GM18511 (cell line): ENCODE data around the gene RAPGEF2.
"Not testable (repeated sequence)": the region's sequence is repeated elsewhere in the genome, so short reads cannot be mapped to it uniquely, and the experiment has no call there.

Experiments
- ATAC-seq: cut with Tn5 transposase; IDR thresholded peaks from one replicate; pipeline ENCODE4 v1.9.1; 2021; ENCODE audit warnings: mild to moderate bottlenecking, moderate library complexity; ENCODE audit not compliant: unreplicated experiment

Gene RAPGEF2

GRCh38 chr4:159303435-159303834 lies 200.6 kb downstream of the RAPGEF2 start:
- no peak for ATAC-seq

GRCh38 chr4:159305129-159305528 lies 202.2 kb downstream of the RAPGEF2 start:
- no peak for ATAC-seq

GRCh38 chr4:159307929-159308328 lies 205.1 kb downstream of the RAPGEF2 start:
- no peak for ATAC-seq

DNA sequence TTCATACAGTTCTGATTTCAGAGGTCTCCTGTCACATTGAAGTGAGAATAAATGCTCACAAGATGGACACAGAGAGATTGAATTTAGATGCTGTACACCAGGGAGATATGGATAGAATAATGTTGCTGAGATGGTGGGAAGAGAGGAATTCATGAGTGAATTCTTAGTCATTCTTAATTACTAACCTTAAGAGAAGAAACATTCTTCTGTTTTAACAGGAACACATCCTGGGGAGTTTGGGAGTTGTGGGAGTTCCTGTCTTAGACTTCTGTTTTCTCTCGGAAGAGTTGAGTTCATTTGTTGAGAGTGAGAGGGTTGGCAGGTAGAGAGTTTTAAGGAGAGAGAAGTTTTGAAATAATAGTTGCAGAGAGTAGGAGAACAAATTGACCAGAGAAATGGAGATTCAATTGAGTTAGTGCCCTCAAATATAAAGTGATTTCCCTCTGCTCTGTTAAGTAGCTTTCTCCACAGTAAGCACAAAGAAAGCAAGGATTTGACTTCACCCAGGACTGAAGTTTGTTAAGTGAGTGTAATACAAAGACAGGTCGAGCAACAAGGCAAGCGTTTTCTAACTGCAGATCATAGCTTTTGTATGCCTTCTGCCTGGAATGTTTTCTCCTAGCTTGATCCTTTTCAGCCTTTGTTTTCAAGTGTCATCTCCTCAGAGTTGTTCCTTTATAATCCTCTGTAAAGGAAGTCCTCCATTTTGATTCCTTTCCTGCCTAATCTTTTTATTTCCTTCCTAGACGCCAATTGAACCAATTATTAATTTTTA lies 205.9 kb downstream of the RAPGEF2 start:
- no peak for ATAC-seq

DNA sequence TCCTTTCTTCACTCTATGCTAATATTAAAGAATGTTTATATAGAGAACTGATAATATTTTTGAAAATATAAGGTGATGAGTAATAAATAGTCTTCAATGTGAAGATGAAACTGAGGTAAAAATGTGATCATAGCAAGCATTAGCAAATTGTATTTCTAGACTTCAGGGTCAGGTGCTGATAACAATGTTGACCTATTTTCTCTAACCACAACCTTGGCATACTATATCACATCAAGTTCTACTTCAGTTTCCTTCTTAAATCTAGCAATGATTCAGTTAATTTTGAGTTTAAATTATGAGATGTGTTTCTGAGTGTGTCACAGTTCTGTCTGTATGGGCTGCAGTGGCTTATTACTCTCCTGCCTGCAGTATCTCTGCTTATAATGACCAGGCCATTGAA lies 209.4 kb downstream of the RAPGEF2 start:
- ATAC-seq: no peak

- ATAC-seq: not testable (repeated sequence)
These were observed 213.0 kb downstream of the RAPGEF2 start for GRCh38 chr4:159315879-159316278.

GRCh38 chr4:159317203-159317602 lies 214.3 kb downstream of the RAPGEF2 start:
- no peak for ATAC-seq

- ATAC-seq: no peak
These were observed 216.1 kb downstream of the RAPGEF2 start for GRCh38 chr4:159319027-159319426.

DNA sequence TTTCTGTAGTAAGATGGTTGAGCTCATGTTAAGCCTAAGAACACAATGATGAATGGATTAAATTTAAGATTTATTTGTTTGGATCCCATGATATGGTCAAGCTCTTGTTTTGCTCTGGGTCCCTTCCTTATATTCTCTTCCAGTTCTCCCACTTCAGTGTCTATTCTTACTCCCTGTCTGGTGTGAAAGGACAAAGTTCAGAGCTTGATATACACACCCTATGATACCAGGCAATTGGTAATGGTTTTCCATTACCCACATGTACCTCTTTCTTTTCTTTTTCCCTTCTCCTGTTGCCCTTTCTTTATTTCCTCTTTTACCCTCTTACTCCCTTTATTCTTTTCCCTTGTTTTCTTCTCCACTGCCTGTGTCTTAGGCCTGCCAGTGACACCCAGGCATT lies 223.6 kb downstream of the RAPGEF2 start:
- no peak for ATAC-seq

DNA sequence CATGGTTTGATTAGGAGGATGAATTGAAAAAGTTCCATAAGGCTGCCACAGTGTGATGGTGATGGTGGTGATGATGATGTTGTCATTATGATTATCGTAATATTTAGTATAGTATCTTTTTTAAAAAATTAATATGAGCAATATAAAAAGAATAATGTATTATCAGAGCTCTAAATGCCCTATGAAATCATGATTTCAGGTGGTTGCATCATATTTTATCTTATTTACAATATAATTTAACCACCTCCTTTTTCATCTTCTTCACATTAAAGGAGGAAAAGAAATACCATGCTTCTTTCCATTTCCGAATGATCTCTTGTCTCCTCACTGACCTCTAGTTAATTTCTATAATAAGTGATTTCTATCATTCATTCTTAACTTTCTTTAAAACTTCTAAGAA lies 225.9 kb downstream of the RAPGEF2 start:
- ATAC-seq: no peak

- ATAC-seq: no peak
These were observed 231.6 kb downstream of the RAPGEF2 start for GRCh38 chr4:159334461-159334860.

DNA sequence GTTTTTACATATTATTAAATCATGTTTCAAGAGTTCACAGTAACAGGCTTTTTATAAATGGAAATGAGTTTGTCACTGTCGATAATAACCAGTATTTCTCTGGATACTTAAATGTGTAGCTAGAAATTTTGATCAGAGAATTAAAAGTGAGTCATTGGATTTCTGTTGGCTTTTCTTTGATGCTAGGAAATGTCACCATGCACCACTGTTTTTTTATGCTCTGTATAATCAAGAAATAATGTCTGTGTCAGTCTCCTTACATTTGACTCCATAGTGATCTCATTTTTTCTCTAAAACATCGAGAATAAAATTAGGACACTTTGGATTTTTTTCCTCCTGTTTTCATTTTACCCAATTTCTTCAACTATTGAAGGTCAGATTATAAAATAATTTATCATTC lies 234.2 kb downstream of the RAPGEF2 start:
- ATAC-seq: no peak

DNA sequence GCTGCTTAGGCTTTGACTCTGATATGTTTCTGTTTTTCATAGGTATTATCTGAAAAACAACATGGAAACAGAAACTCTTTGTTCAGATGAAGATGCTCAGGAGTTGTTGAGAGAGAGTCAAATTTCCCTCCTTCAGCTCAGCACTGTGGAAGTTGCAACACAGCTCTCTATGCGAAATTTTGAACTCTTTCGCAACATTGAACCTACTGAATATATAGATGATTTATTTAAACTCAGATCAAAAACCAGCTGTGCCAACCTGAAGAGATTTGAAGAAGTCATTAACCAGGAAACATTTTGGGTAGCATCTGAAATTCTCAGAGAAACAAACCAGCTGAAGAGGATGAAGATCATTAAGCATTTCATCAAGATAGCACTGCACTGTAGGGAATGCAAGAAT lies 238.6 kb downstream of the RAPGEF2 start:
- ATAC-seq: no peak

GRCh38 chr4:159342374-159342773 lies 239.5 kb downstream of the RAPGEF2 start:
- ATAC-seq: no peak

DNA sequence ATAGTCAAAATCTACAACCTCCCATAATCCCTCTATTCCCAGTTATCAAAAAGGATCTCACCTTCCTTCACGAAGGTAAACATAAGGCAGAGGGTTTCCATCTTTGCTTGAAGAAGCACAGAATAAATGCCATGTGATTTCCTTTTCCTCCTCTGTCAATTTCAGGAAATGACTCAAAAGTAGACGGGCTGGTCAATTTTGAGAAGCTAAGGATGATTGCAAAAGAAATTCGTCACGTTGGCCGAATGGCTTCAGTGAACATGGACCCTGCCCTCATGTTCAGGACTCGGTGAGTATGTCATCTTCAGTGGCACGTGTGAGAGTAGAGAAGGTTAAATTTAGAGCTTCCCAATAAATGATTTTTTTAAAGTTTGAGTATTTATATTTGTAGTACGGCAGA lies 240.2 kb downstream of the RAPGEF2 start:
- ATAC-seq: no peak

GRCh38 chr4:159344877-159345276 lies 242.0 kb downstream of the RAPGEF2 start:
- no peak for ATAC-seq

GRCh38 chr4:159346681-159347080 lies 243.8 kb downstream of the RAPGEF2 start:
- ATAC-seq: no peak

DNA sequence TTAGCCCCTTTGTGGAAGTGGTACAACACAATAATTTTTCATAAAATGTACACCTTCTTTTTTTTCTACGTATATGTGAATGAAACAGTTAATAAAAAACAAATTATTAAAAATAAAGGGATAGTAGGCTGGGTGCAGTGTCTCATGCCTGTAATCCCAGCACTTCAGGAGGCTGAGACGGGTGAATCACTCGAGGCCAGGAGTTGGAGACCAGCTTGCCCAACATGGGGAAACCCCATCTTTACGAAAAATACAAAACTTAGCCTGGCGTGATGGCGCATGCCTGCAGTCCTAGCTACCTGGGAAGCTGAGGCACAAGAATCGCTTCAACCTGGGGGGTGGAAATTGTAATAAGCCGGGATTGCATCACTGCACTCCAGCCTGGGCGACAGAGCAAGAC lies 244.9 kb downstream of the RAPGEF2 start:
- ATAC-seq: no peak

DNA sequence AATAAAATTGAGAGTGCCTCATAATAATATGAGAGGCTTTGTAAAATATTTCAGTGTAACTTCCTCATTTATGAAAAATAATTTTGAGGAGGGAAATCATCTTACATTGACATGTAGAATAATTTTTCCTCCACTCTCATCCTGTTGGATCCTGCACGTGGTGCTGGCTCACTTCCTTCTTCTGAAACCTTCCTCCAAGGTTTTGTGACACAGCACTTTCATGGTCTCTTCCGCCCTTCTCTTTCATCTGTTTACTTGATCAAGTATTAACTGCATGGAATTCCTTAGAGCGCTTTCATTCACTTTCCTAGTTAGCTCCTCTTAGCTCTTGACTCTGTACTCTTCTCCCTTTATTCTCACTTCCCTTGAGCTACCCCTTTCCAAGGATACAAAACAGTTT lies 246.5 kb downstream of the RAPGEF2 start:
- no peak for ATAC-seq

GRCh38 chr4:159352609-159353008 lies 249.7 kb downstream of the RAPGEF2 start:
- ATAC-seq: no peak

GRCh38 chr4:159353422-159354116 lies 250.7 kb downstream of the RAPGEF2 start:
- ATAC-seq: no peak

GRCh38 chr4:159355466-159355865 lies 252.6 kb downstream of the RAPGEF2 start:
- no peak for ATAC-seq
